HG03432 (cell line): ENCODE measurements around the gene ASH1L.
"Not testable (repeated sequence)": the region's sequence is repeated elsewhere in the genome, so short reads cannot be mapped to it uniquely, and the experiment has no call there.

Source experiments
- ATAC-seq: cut with Tn5 transposase; IDR thresholded peaks from one replicate; pipeline ENCODE4 v1.9.1; 2021; ENCODE audit warnings: mild to moderate bottlenecking, moderate library complexity; ENCODE audit not compliant: unreplicated experiment

Gene ASH1L

GRCh38 chr1:155454096-155454495 lies 108.5 kb downstream of the ASH1L start:
- no peak for ATAC-seq

GRCh38 chr1:155453141-155453540 lies 109.5 kb downstream of the ASH1L start:
- ATAC-seq, result no peak

GRCh38 chr1:155451199-155451598 lies 111.4 kb downstream of the ASH1L start:
- ATAC-seq, result no peak

GRCh38 chr1:155442431-155442830 lies 120.2 kb downstream of the ASH1L start:
- not testable (repeated sequence) for ATAC-seq

- ATAC-seq, result no peak
Observed at GRCh38 chr1:155437405-155437804, 125.2 kb downstream of the ASH1L start.

GRCh38 chr1:155433831-155434389 lies 128.7 kb downstream of the ASH1L start:
- ATAC-seq, result not testable (repeated sequence)

- not testable (repeated sequence) for ATAC-seq
Observed at GRCh38 chr1:155433128-155433830, 129.3 kb downstream of the ASH1L start.

GRCh38 chr1:155424091-155424490 lies 138.5 kb downstream of the ASH1L start:
- ATAC-seq, result no peak

GRCh38 chr1:155420788-155421187 lies 141.8 kb downstream of the ASH1L start:
- no peak for ATAC-seq

- not testable (repeated sequence) for ATAC-seq
Observed at GRCh38 chr1:155411840-155412239, 150.8 kb downstream of the ASH1L start.

GRCh38 chr1:155410931-155411330 lies 151.7 kb downstream of the ASH1L start:
- ATAC-seq, result no peak

- ATAC-seq, result no peak
Observed at GRCh38 chr1:155396874-155397476, 165.6 kb downstream of the ASH1L start.

GRCh38 chr1:155392898-155393411 lies 169.6 kb downstream of the ASH1L start:
- no peak for ATAC-seq

GRCh38 chr1:155389826-155390225 lies 172.8 kb downstream of the ASH1L start:
- no peak for ATAC-seq

GRCh38 chr1:155385836-155386235 lies 176.8 kb downstream of the ASH1L start:
- ATAC-seq, result not testable (repeated sequence)

- ATAC-seq, result no peak
Observed at GRCh38 chr1:155383406-155383805, 179.2 kb downstream of the ASH1L start.

GRCh38 chr1:155379631-155380090 lies 182.9 kb downstream of the ASH1L start:
- ATAC-seq, result no peak

- no peak for ATAC-seq
Observed at GRCh38 chr1:155379180-155379579, 183.4 kb downstream of the ASH1L start.

GRCh38 chr1:155360051-155360450 lies 202.6 kb downstream of the ASH1L start:
- ATAC-seq, result no peak

GRCh38 chr1:155352631-155353030 lies 210.0 kb downstream of the ASH1L start:
- no peak for ATAC-seq

- no peak for ATAC-seq
Observed at GRCh38 chr1:155342842-155343241, 219.8 kb downstream of the ASH1L start.

- no peak for ATAC-seq
Observed at GRCh38 chr1:155339515-155340097, 223.0 kb downstream of the ASH1L start.
